Measurements from ENCODE around the gene GPI. TPM values are rescaled to one million over a fixed set of nuclear protein-coding genes. Genes with fewer than 3 reads are reported as not detected.

Gene GPI
- total and polyA plus RNA-seq, 2 experiments from 2014 or later = 196 to 299 TPM

- no peaks in the 10 kb centered on the region for H3K27me3 ChIP-seq (replicated peaks; ENCODE audit: insufficient read depth)
- H3K4me3 ChIP-seq = no peak overlapping the region
- H3K79me2 ChIP-seq (ENCODE audit: insufficient read depth) = peaks cover 79% of the 10 kb centered on the region
- no peaks in the 10 kb centered on the region for H3K4me1 ChIP-seq (ENCODE audit: insufficient read depth)
- H4K20me1 ChIP-seq (ENCODE audit: insufficient read depth) = 0 out of 2 replicates have a peak, but pooled peaks cover 8% of the 10 kb centered on the region
- H3K36me3 ChIP-seq (ENCODE audit: low read depth) = peaks cover 56% of the 10 kb centered on the region
- no peaks in the 10 kb centered on the region for H3K9me3 ChIP-seq (ENCODE audit: low read depth)
- DNase-seq = no peak
- H3F3A ChIP-seq (ENCODE audit: insufficient read depth) = no peaks in the 10 kb centered on the region
- in situ Hi-C loops (cut with MboI) = no loop called here
- TF ChIP-seq EZH2phosphoT487 (IDR thresholded peaks at IDR 0.05; ENCODE audit: insufficient read depth, low read depth) = no peak
- TF ChIP-seq EZH2 (IDR thresholded peaks at IDR 0.05; ENCODE audit: insufficient read depth, poor library complexity, severe bottlenecking) = no peak
- no peak overlapping the region for H3K27ac ChIP-seq
- no peaks in the 10 kb centered on the region for H3K9me2 ChIP-seq (ENCODE audit: insufficient read depth)
- H3K4me2 ChIP-seq (ENCODE audit: unreplicated experiment) = no peak overlapping the region
- H3K9ac ChIP-seq = no peak overlapping the region
- no peak overlapping the region for H2AFZ ChIP-seq
- WGBS, 2 experiments (ENCODE audit: low coverage in 1 of 2, low lambda C conversion rate in 2 of 2, missing lambda C conversion rate in 2 of 2) = 91 to 95% methylated on average over 11 of the region's 11 CpGs
Observed at GRCh38 chr19:34373601-34374288, 8.7 kb downstream of the GPI start.

- H3K9ac ChIP-seq = no peak overlapping the region
- H3K4me3 ChIP-seq = no peak overlapping the region
- no peaks in the 10 kb centered on the region for H3K9me3 ChIP-seq (ENCODE audit: low read depth)
- H2AFZ ChIP-seq = no peak overlapping the region
- no peaks in the 10 kb centered on the region for H3K9me2 ChIP-seq (ENCODE audit: insufficient read depth)
- H3K27ac ChIP-seq = no peak overlapping the region
- H3K36me3 ChIP-seq (ENCODE audit: low read depth) = peaks cover 55% of the 10 kb centered on the region
- H3F3A ChIP-seq (ENCODE audit: insufficient read depth) = no peaks in the 10 kb centered on the region
- no peak for DNase-seq
- H3K27me3 ChIP-seq (replicated peaks; ENCODE audit: insufficient read depth) = no peaks in the 10 kb centered on the region
- no peaks in the 10 kb centered on the region for H3K4me1 ChIP-seq (ENCODE audit: insufficient read depth)
- no peak overlapping the region for H3K4me2 ChIP-seq (ENCODE audit: unreplicated experiment)
- 82% methylated on average over 8 of the region's 8 CpGs for WGBS, 2 experiments (ENCODE audit: low coverage in 1 of 2, low lambda C conversion rate in 2 of 2, missing lambda C conversion rate in 2 of 2)
- no peak for TF ChIP-seq EZH2 (IDR thresholded peaks at IDR 0.05; ENCODE audit: insufficient read depth, poor library complexity, severe bottlenecking)
- no peak for TF ChIP-seq EZH2phosphoT487 (IDR thresholded peaks at IDR 0.05; ENCODE audit: insufficient read depth, low read depth)
- peaks cover 60% of the 10 kb centered on the region for H3K79me2 ChIP-seq (ENCODE audit: insufficient read depth)
- 0 out of 2 replicates have a peak, but pooled peaks cover 8% of the 10 kb centered on the region for H4K20me1 ChIP-seq (ENCODE audit: insufficient read depth)
- in situ Hi-C loops (cut with MboI) = no loop called here
Observed at GRCh38 chr19:34375598-34375997, 10.6 kb downstream of the GPI start.

- in situ Hi-C loops (cut with MboI) = no loop called here
- no peak for DNase-seq
- H3K79me2 ChIP-seq (ENCODE audit: insufficient read depth) = peaks cover 34% of the 10 kb centered on the region
- no peak overlapping the region for H3K9ac ChIP-seq
- H2AFZ ChIP-seq = no peak overlapping the region
- peaks cover 75% of the 10 kb centered on the region for H3K36me3 ChIP-seq (ENCODE audit: low read depth)
- H3K4me3 ChIP-seq = no peak overlapping the region
- 98 to 100% methylated on average over 3 to 5 of the region's 5 CpGs for WGBS, 2 experiments (ENCODE audit: low coverage in 1 of 2, low lambda C conversion rate in 2 of 2, missing lambda C conversion rate in 2 of 2)
- TF ChIP-seq EZH2phosphoT487 (IDR thresholded peaks at IDR 0.05; ENCODE audit: insufficient read depth, low read depth) = no peak
- no peak for TF ChIP-seq EZH2 (IDR thresholded peaks at IDR 0.05; ENCODE audit: insufficient read depth, poor library complexity, severe bottlenecking)
- H3K9me3 ChIP-seq (ENCODE audit: low read depth) = no peaks in the 10 kb centered on the region
- H4K20me1 ChIP-seq (ENCODE audit: insufficient read depth) = no peaks in the 10 kb centered on the region
- H3K4me1 ChIP-seq (ENCODE audit: insufficient read depth) = no peaks in the 10 kb centered on the region
- no peaks in the 10 kb centered on the region for H3K9me2 ChIP-seq (ENCODE audit: insufficient read depth)
- H3K27me3 ChIP-seq (replicated peaks; ENCODE audit: insufficient read depth) = no peaks in the 10 kb centered on the region
- no peak overlapping the region for H3K27ac ChIP-seq
- no peaks in the 10 kb centered on the region for H3F3A ChIP-seq (ENCODE audit: insufficient read depth)
- H3K4me2 ChIP-seq (ENCODE audit: unreplicated experiment) = no peak overlapping the region
Observed at GRCh38 chr19:34380639-34381241, 15.7 kb downstream of the GPI start.

- H3F3A ChIP-seq (ENCODE audit: insufficient read depth) = no peaks in the 10 kb centered on the region
- H3K4me2 ChIP-seq (ENCODE audit: unreplicated experiment) = no peak overlapping the region
- no peak overlapping the region for H3K9ac ChIP-seq
- in situ Hi-C loops (cut with MboI) = no loop called here
- H3K79me2 ChIP-seq (ENCODE audit: insufficient read depth) = peaks cover 34% of the 10 kb centered on the region
- TF ChIP-seq EZH2 (IDR thresholded peaks at IDR 0.05; ENCODE audit: insufficient read depth, poor library complexity, severe bottlenecking) = no peak
- TF ChIP-seq EZH2phosphoT487 (IDR thresholded peaks at IDR 0.05; ENCODE audit: insufficient read depth, low read depth) = no peak
- DNase-seq = no peak
- no peak overlapping the region for H2AFZ ChIP-seq
- WGBS, 2 experiments (ENCODE audit: low coverage in 1 of 2, low lambda C conversion rate in 2 of 2, missing lambda C conversion rate in 2 of 2) = 96 to 97% methylated on average over 13 to 14 of the region's 14 CpGs
- no peaks in the 10 kb centered on the region for H3K4me1 ChIP-seq (ENCODE audit: insufficient read depth)
- H3K27me3 ChIP-seq (replicated peaks; ENCODE audit: insufficient read depth) = no peaks in the 10 kb centered on the region
- no peak overlapping the region for H3K27ac ChIP-seq
- no peaks in the 10 kb centered on the region for H3K9me3 ChIP-seq (ENCODE audit: low read depth)
- no peak overlapping the region for H3K4me3 ChIP-seq
- H4K20me1 ChIP-seq (ENCODE audit: insufficient read depth) = no peaks in the 10 kb centered on the region
- H3K36me3 ChIP-seq (ENCODE audit: low read depth) = peaks cover 76% of the 10 kb centered on the region
- no peaks in the 10 kb centered on the region for H3K9me2 ChIP-seq (ENCODE audit: insufficient read depth)
Observed at GRCh38 chr19:34381399-34382251, 16.6 kb downstream of the GPI start.

Measured in GM23248 (cell line).